GM12878 (cell line): Measurements from ENCODE around the gene USP15. TPM values are rescaled to one million over a fixed set of nuclear protein-coding genes. Genes with fewer than 3 reads are reported as not detected.

Experiments
- ASH2L ChIP-seq: fragments of 300-600, 200-600 bp; sonication (generic); IDR thresholded peaks from 2 replicates; pipeline ENCODE4 v1.6.1; 2017; ENCODE audit warnings: low read depth, mild to moderate bottlenecking, borderline replicate concordance
- ATF2 ChIP-seq: IDR thresholded peaks from 2 replicates; pipeline ENCODE4 v1.6.1; 2012; ENCODE audit warnings: low read length, inconsistent platforms
- BCL11A ChIP-seq: IDR thresholded peaks from 2 replicates; pipeline ENCODE4 v1.6.1; 2011; ENCODE audit warnings: low read depth, low read length
- KDM1A ChIP-seq: fragments of 200-600 bp; sonication (generic); IDR thresholded peaks from 2 replicates; pipeline ENCODE4 v1.6.1; 2016; ENCODE audit warnings: borderline replicate concordance
- NKRF ChIP-seq: fragments of 450-650 bp; conservative IDR thresholded peaks from 2 replicates; pipeline ENCODE4 v1.6.1; 2017; ENCODE audit warnings: mild to moderate bottlenecking, moderate library complexity
- RAD21 ChIP-seq: IDR thresholded peaks from 2 replicates; pipeline ENCODE4 v1.6.1; 2011; ENCODE audit warnings: mild to moderate bottlenecking, low read depth, low read length, moderate library complexity; ENCODE audit not compliant: insufficient read depth
- ZBTB33 ChIP-seq: fragments of 450-650 bp; IDR thresholded peaks from 2 replicates; pipeline ENCODE4 v1.6.1; 2017; ENCODE audit warnings: mild to moderate bottlenecking
- polyA plus RNA-seq, 11 experiments: library from polyadenylated mRNA; depleted of rRNA in 4 of 11; unstranded in 6 of 11; stranded (reverse) in 5 of 11; fragments of >200 nt; fragmentation: Nextera tagmentation in 4 of 11; fragmentation: Illumina TruSeq in 1 of 11; extraction: Ambion mirVana in 4 of 11; extraction: Trizol in 1 of 11; gene quantifications; 1 replicate in 1 of 11; 2 replicates in 10 of 11; pipeline versions ENCODE4 v1.2.1 to v1.2.3, GENCODE V29; 2011 to 2016; ENCODE audit warnings: inconsistent platforms in 2 of 11, missing spikeins in 2 of 11, low read depth in 1 of 11
- total RNA-seq, 4 experiments: library from RNA; depleted of rRNA in 3 of 4; stranded (reverse); fragments of >200 nt in 3 of 4; fragmentation: Illumina TruSeq in 1 of 4; extraction: Trizol in 1 of 4; gene quantifications; 2 replicates each; pipeline versions ENCODE4 v1.2.1 to v1.2.3, GENCODE V29; 2013 to 2021
- TF ChIP-seq, protein P1 (sequence below): fragments of 450-650 bp; IDR thresholded peaks from 2 replicates; pipeline ENCODE4 v1.6.1; 2017; ENCODE audit warnings: mild to moderate bottlenecking, moderate library complexity
- TF ChIP-seq, protein P2 (sequence below): IDR thresholded peaks from 2 replicates; pipeline ENCODE4 v1.6.1; 2012; ENCODE audit warnings: improper control_type of control experiment, low read depth, low read length; ENCODE audit not compliant: insufficient replicate concordance

USP15 gene
- total and polyA plus RNA-seq, 10 of the 15 experiments (the other 5 are each of a cell fraction or from before 2014, with no cell fraction given): 57.6 to 101 (median 90.2) TPM

DNA sequence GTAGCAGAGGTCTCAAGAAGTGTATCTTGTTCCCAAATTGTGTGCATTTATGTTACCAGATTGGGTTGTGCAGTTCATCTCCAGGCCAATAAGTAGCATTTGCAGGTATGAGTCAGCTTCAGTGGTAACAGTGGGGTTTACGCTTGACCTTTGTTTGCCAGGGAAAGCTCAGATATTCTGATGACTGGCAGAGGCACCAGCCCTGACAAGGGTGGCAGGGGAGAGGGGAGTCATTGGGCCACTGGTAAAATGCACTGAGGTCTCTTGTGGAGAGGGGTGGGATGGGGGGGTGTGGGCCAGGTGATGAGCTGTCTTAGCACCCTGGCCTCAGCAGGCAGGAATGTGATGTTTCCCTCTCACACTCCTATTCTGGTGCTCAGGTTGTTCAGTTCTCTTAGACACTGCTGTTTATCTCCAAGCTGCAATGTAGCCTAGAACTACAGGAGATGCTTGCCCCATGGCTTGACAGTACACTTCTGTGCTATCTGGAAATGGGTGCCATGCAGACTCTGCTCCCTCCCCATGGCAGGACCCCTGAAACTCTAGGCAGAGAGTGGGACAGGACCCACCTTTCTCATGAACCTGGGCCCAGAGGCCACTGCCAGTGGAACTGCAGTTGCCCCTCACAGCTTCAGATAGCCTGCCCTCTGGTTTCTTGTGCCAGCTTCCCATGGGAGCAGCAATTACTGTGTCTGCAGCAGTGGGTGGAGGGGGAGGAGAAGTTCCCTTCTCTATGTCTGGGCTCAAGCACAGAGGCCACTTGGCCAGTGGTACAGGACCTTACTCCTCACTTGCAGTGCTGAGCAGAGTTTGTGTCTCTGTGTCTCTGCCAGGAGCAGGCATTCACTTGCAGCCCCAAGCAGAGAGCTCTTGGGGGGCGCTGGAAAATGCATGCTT, 31.9 kb downstream of the USP15 start (continued):
- TF ChIP-seq, protein P1, sequence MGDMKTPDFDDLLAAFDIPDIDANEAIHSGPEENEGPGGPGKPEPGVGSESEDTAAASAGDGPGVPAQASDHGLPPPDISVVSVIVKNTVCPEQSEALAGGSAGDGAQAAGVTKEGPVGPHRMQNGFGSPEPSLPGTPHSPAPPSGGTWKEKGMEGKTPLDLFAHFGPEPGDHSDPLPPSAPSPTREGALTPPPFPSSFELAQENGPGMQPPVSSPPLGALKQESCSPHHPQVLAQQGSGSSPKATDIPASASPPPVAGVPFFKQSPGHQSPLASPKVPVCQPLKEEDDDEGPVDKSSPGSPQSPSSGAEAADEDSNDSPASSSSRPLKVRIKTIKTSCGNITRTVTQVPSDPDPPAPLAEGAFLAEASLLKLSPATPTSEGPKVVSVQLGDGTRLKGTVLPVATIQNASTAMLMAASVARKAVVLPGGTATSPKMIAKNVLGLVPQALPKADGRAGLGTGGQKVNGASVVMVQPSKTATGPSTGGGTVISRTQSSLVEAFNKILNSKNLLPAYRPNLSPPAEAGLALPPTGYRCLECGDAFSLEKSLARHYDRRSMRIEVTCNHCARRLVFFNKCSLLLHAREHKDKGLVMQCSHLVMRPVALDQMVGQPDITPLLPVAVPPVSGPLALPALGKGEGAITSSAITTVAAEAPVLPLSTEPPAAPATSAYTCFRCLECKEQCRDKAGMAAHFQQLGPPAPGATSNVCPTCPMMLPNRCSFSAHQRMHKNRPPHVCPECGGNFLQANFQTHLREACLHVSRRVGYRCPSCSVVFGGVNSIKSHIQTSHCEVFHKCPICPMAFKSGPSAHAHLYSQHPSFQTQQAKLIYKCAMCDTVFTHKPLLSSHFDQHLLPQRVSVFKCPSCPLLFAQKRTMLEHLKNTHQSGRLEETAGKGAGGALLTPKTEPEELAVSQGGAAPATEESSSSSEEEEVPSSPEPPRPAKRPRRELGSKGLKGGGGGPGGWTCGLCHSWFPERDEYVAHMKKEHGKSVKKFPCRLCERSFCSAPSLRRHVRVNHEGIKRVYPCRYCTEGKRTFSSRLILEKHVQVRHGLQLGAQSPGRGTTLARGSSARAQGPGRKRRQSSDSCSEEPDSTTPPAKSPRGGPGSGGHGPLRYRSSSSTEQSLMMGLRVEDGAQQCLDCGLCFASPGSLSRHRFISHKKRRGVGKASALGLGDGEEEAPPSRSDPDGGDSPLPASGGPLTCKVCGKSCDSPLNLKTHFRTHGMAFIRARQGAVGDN: no peak
- TF ChIP-seq KDM1A (no peak), ZBTB33 (no peak), ASH2L (no peak), RAD21 (no peak), ATF2 (no peak), NKRF (no peak), BCL11A (no peak)
- TF ChIP-seq, protein P2, sequence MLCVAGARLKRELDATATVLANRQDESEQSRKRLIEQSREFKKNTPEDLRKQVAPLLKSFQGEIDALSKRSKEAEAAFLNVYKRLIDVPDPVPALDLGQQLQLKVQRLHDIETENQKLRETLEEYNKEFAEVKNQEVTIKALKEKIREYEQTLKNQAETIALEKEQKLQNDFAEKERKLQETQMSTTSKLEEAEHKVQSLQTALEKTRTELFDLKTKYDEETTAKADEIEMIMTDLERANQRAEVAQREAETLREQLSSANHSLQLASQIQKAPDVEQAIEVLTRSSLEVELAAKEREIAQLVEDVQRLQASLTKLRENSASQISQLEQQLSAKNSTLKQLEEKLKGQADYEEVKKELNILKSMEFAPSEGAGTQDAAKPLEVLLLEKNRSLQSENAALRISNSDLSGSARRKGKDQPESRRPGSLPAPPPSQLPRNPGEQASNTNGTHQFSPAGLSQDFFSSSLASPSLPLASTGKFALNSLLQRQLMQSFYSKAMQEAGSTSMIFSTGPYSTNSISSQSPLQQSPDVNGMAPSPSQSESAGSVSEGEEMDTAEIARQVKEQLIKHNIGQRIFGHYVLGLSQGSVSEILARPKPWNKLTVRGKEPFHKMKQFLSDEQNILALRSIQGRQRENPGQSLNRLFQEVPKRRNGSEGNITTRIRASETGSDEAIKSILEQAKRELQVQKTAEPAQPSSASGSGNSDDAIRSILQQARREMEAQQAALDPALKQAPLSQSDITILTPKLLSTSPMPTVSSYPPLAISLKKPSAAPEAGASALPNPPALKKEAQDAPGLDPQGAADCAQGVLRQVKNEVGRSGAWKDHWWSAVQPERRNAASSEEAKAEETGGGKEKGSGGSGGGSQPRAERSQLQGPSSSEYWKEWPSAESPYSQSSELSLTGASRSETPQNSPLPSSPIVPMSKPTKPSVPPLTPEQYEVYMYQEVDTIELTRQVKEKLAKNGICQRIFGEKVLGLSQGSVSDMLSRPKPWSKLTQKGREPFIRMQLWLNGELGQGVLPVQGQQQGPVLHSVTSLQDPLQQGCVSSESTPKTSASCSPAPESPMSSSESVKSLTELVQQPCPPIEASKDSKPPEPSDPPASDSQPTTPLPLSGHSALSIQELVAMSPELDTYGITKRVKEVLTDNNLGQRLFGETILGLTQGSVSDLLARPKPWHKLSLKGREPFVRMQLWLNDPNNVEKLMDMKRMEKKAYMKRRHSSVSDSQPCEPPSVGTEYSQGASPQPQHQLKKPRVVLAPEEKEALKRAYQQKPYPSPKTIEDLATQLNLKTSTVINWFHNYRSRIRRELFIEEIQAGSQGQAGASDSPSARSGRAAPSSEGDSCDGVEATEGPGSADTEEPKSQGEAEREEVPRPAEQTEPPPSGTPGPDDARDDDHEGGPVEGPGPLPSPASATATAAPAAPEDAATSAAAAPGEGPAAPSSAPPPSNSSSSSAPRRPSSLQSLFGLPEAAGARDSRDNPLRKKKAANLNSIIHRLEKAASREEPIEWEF: no peak
